ENCODE data around the gene MEIOC.
A peak's percentile ranks its signal among the peaks of the same experiment; 100 is the strongest.
"Not testable (repeated sequence)": the region's sequence is repeated elsewhere in the genome, so short reads cannot be mapped to it uniquely, and the experiment has no call there.

The MEIOC gene

DNA sequence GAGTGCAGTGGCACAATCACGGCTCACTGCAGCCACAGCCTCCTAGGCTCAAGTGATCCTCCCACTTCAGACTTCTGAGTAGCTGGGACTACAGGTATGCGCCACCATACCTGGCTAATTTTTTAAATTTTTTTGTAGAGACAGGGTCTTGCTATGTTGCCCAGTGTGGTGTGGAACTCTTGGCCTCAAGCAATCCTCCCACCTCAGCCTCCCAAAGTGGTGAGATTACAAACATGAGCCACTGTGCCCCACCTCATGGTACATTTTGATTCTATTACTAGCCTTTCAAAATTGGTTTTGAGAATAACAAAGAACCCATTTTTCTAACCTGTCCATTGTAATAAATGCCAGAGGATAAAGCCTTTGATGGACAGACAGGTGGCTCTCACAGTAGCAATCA is 31.9 kb downstream of the MEIOC start:
- no peak for TF ChIP-seq Cebpa-rat (IDR thresholded peaks at IDR 0.05)
- Histone ChIP-seq H3K27me3 (no peaks in the 10 kb centered on the region), H3K27ac (no peak overlapping the region), H3K9me3 (replicated peaks in 1 of 11) (no peaks in the 10 kb centered on the region), H3K4me3 (peak overlapping the region in 9 of 10 experiments; percentile 87 to 100 (median 92); a peak in 17 of 20 replicates), H3K4me1 (peaks cover 21 to 39% (median 31%) of the 10 kb centered on the region in 10 experiments), H3K9ac (peak overlapping the region in 8 of 11 experiments; percentile 86 to 93 (median 90); a peak in 9 of 22 replicates), H4K20me1 (peaks cover 0 to 18% (median 0%) of the 10 kb centered on the region in 11 experiments; a peak in 3 of 22 replicates), H3K4me2 (peak overlapping the region; percentile 88 to 98 (median 91)), H3K36me3 (peaks cover 13 to 52% (median 42%) of the 10 kb centered on the region in 11 experiments; a peak in 21 of 22 replicates)

DNA sequence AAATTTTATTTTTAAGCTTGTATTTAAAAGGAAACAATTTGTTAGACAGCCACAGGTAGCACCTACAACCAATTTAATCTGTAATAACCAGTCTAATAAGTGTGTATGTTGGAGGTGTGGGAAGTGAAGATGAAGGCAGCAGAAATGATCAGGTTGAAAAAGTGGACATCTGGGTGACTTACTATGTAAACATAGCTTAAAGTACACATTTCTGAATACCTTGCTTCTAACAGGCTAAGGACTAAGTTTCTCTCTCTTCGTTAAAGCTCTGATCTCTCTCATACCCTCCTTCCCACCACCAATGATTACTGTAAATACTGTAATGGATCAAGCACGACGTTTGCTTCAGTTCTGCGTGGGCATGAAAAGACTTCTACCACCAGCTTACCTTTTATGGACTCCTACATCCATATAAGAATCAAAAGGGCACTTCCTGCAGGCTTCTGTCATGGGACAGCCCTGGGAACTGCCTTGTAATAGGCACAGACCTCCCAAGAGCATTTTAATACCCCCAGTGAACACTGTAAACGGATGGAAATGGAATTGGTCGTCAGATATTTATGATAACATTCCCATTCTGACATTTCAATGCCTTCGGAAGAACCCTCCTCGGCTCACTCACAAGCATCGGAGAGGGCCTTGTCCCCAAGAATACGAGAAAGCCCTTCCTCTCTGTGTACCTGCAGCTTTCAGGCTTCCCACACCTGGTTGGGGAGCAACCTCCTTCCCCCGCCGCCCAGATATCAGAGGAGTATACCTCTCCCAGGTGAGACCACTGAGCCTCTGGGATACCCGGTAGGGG is 32.6 kb downstream of the MEIOC start:
- peak overlapping the region; percentile 88 to 98 (median 91) for H3K4me2 ChIP-seq
- TF ChIP-seq Cebpa-rat (IDR thresholded peaks at IDR 0.05): no peak
- peak overlapping the region; percentile 87 to 100 (median 91) for H3K4me3 ChIP-seq
- H3K4me1 ChIP-seq: peaks cover 21 to 33% (median 29%) of the 10 kb centered on the region in 10 experiments
- H3K36me3 ChIP-seq: peaks cover 6 to 45% (median 36%) of the 10 kb centered on the region in 11 experiments; a peak in 21 of 22 replicates
- no peaks in the 10 kb centered on the region for H3K27me3 ChIP-seq
- H4K20me1 ChIP-seq: peaks cover 0 to 18% (median 0%) of the 10 kb centered on the region in 11 experiments; a peak in 3 of 22 replicates
- H3K27ac ChIP-seq: peak overlapping the region; percentile 73 to 88 (median 85)
- H3K9me3 ChIP-seq (replicated peaks in 1 of 11): no peaks in the 10 kb centered on the region
- H3K9ac ChIP-seq: peak overlapping the region; percentile 86 to 93 (median 90)

- Histone ChIP-seq H3K27me3 (no peaks in the 10 kb centered on the region), H4K20me1 (peaks cover 0 to 14% (median 0%) of the 10 kb centered on the region in 11 experiments; a peak in 3 of 22 replicates), H3K4me2 (peak within 1 kb of the TSS; percentile 88 to 98 (median 93)), H3K27ac (peak within 1 kb of the TSS; percentile 73 to 88 (median 85)), H3K36me3 (peaks cover 0 to 38% (median 28%) of the 10 kb centered on the region in 11 experiments; a peak in 18 of 22 replicates), H3K4me3 (peak within 1 kb of the TSS; percentile 87 to 100 (median 91)), H3K9me3 (replicated peaks in 1 of 11) (no peaks in the 10 kb centered on the region), H3K4me1 (peaks cover 21 to 31% (median 27%) of the 10 kb centered on the region in 10 experiments), H3K9ac (peak within 1 kb of the TSS; percentile 86 to 93 (median 90))
- TF ChIP-seq Cebpa-rat (IDR thresholded peaks at IDR 0.05): no peak
These were observed 33.4 kb downstream of the MEIOC start, which contains the start of gene CCDC43 for GRCh38 chr17:44689477-44690217. Gene CCDC43 (minus strand): TSS chr17:44689776. CDS start chr17:44689753, 23 bp downstream.

GRCh38 chr17:44690746-44691306 is 34.6 kb downstream of the MEIOC start:
- H3K36me3 ChIP-seq: peaks cover 0 to 26% (median 18%) of the 10 kb centered on the region in 11 experiments; a peak in 18 of 22 replicates
- H4K20me1 ChIP-seq; H3K27me3 ChIP-seq; H3K9me3 ChIP-seq (replicated peaks in 1 of 11): not testable (repeated sequence)
- peak overlapping the region in 4 of 10 experiments; percentile 87 to 100 (median 94); a peak in 8 of 20 replicates for H3K4me3 ChIP-seq
- H3K4me1 ChIP-seq: peaks cover 21 to 31% (median 27%) of the 10 kb centered on the region in 10 experiments
- H3K4me2 ChIP-seq: peak overlapping the region; percentile 84 to 98 (median 93)
- H3K27ac ChIP-seq: peak overlapping the region in 7 of 11 experiments; percentile 83 to 88 (median 85); a peak in 8 of 22 replicates
- H3K9ac ChIP-seq: peak overlapping the region in 3 of 11 experiments; percentile 91 to 93 (median 91); a peak in 4 of 22 replicates

DNA sequence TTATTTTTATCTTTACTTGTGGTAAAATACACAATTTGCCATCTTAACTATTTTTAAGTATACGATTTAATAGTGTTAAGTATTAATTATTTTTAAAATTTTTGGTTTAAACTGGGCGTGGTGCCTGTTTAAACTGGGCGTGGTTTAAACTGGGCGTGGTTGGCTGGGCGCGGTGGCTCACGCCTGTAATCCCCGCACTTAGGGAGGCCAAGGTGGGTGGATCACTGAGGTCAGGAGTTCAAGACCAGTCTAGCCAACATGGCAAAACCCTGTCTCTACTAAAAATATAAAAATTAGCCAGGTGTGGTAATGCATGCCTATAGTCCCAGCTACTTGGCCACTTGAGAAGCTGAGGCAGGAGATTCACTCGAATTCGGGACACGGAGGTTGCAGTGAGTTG is 37.3 kb downstream of the MEIOC start:
- Histone ChIP-seq H3K4me2 (no peak overlapping the region), H3K27me3 (no peaks in the 10 kb centered on the region)
- TF ChIP-seq Cebpa-rat (IDR thresholded peaks at IDR 0.05): no peak

DNA sequence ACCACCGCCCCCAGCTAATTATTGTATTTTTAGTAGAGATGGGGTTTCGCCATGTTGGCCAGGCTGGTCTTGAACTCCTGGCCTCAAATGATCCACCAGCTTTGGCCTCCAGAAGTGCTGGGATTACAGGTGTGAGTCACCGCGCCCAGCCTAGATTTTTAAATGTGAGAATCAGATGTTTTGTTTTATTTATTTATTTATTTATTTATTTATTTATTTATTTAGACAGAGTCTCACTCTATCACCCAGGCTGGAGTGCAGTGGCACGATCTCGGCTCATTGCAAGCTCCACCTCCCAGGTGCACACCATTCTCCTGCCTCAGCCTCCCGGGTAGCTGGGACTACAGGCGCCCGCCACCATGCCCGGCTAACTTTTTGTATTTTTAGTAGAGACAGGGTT is 44.0 kb downstream of the MEIOC start:
- H3K4me3 ChIP-seq; H4K20me1 ChIP-seq; H3K4me2 ChIP-seq; H3K27ac ChIP-seq; H3K9ac ChIP-seq; H3K9me3 ChIP-seq (replicated peaks in 1 of 11); H3K36me3 ChIP-seq; H3K4me1 ChIP-seq; H3K27me3 ChIP-seq: not testable (repeated sequence)

More for the DNA sequence above, 37.3 kb downstream of the MEIOC start:
- no peaks in the 10 kb centered on the region for H3K36me3 ChIP-seq
- H3K27ac ChIP-seq: no peak overlapping the region
- H3K9ac ChIP-seq: no peak overlapping the region
- H3K9me3 ChIP-seq (replicated peaks in 1 of 11): no peaks in the 10 kb centered on the region
- H3K4me3 ChIP-seq: no peak overlapping the region
- H3K4me1 ChIP-seq: peaks cover 14 to 20% (median 17%) of the 10 kb centered on the region in 10 experiments
- H4K20me1 ChIP-seq: no peaks in the 10 kb centered on the region

GRCh38 chr17:44707755-44708400 is 51.6 kb downstream of the MEIOC start:
- H3K4me1 ChIP-seq: peaks cover 20 to 27% (median 25%) of the 10 kb centered on the region in 10 experiments
- no peak for TF ChIP-seq Cebpa-rat (IDR thresholded peaks at IDR 0.05)
- peak overlapping the region; percentile 81 to 98 (median 94) for H3K4me2 ChIP-seq
- no peaks in the 10 kb centered on the region for H3K9me3 ChIP-seq (replicated peaks in 1 of 11)
- H3K27me3 ChIP-seq: no peaks in the 10 kb centered on the region
- peak overlapping the region; percentile 54 to 91 (median 83); a peak in 21 of 22 replicates for H3K27ac ChIP-seq
- no peaks in the 10 kb centered on the region; a peak in 1 of 22 replicates for H4K20me1 ChIP-seq
- peak overlapping the region; percentile 81 to 92 (median 87); a peak in 21 of 22 replicates for H3K9ac ChIP-seq
- peak overlapping the region; percentile 79 to 96 (median 86) for H3K4me3 ChIP-seq
- peaks cover 0 to 24% (median 13%) of the 10 kb centered on the region in 11 experiments; a peak in 12 of 22 replicates for H3K36me3 ChIP-seq
